NCI-H1436 (cell line): ENCODE data around the gene MGLL.

ENCODE experiments used
- DNase-seq: peaks from one replicate; lab custom pipeline; 2025; lab: John Stamatoyannopoulos, UW

Gene MGLL

GRCh38 chr3:127723011-127723567 is 99.2 kb downstream of the MGLL start:
- no peak for DNase-seq

GRCh38 chr3:127722091-127722784 is 100.1 kb downstream of the MGLL start:
- DNase-seq = no peak

GRCh38 chr3:127720985-127721935 is 101.1 kb downstream of the MGLL start:
- DNase-seq = no peak

GRCh38 chr3:127720161-127720823 is 102.0 kb downstream of the MGLL start:
- no peak for DNase-seq

GRCh38 chr3:127719369-127719768 is 102.9 kb downstream of the MGLL start:
- DNase-seq = no peak

GRCh38 chr3:127718916-127719290 is 103.4 kb downstream of the MGLL start:
- DNase-seq = no peak

- DNase-seq = no peak
Observed at GRCh38 chr3:127718245-127718915, 103.9 kb downstream of the MGLL start.

GRCh38 chr3:127717357-127718244 is 104.7 kb downstream of the MGLL start:
- DNase-seq = no peak

- DNase-seq = no peak
Observed at GRCh38 chr3:127716384-127716783, 105.9 kb downstream of the MGLL start.

- no peak for DNase-seq
Observed at GRCh38 chr3:127715532-127715931, 106.8 kb downstream of the MGLL start.

GRCh38 chr3:127714866-127715265 is 107.4 kb downstream of the MGLL start:
- no peak for DNase-seq

- DNase-seq = no peak
Observed at GRCh38 chr3:127714125-127714571, 108.2 kb downstream of the MGLL start.

- no peak for DNase-seq
Observed at GRCh38 chr3:127712881-127713771, 109.2 kb downstream of the MGLL start.

- no peak for DNase-seq
Observed at GRCh38 chr3:127712461-127712860, 109.9 kb downstream of the MGLL start.

GRCh38 chr3:127711896-127712295 is 110.4 kb downstream of the MGLL start:
- no peak for DNase-seq

- no peak for DNase-seq
Observed at GRCh38 chr3:127711021-127711695, 111.2 kb downstream of the MGLL start.

GRCh38 chr3:127710155-127710941 is 112.0 kb downstream of the MGLL start:
- no peak for DNase-seq
